Activated T-helper 1 cell treated with anti-CD3 and anti-CD28 coated beads, Interleukin-12 subunit alpha, Interleukin-12 subunit beta, Interleukin-2, Interleukin-4 antibody, amounts not matched to agents 30 ng/mL and 10 ng/mL and 1 ng/mL, durations not matched to agents 14 hours and 24 hours and 36 hours (primary cell): ENCODE measurements around the gene ZBTB8A. TPM values are rescaled to one million over a fixed set of nuclear protein-coding genes. Genes with fewer than 3 reads are reported as not detected.
"Not testable (repeated sequence)": the region's sequence is repeated elsewhere in the genome, so short reads cannot be mapped to it uniquely, and the experiment has no call there.

ENCODE experiments used
- DNase-seq: peaks from one replicate; pipeline ENCODE4 v3.0.0; 2021; ENCODE audit warnings: low spot score
- H3K27ac Mint-ChIP-seq: one replicate; pipeline ENCODE4 v1.8.0; 2021; ENCODE audit warnings: mild to moderate bottlenecking, mixed read lengths
- H3K27me3 Mint-ChIP-seq: one replicate; pipeline ENCODE4 v1.8.0; 2022; ENCODE audit warnings: mild to moderate bottlenecking, moderate library complexity, mixed read lengths; ENCODE audit not compliant: insufficient read depth
- H3K36me3 Mint-ChIP-seq: one replicate; pipeline ENCODE4 v1.8.0; 2021; ENCODE audit warnings: low read depth, mixed read lengths
- H3K4me1 Mint-ChIP-seq: one replicate; pipeline ENCODE4 v1.8.0; 2021; ENCODE audit warnings: low read depth, mixed read lengths
- H3K4me3 Mint-ChIP-seq: one replicate; pipeline ENCODE4 v1.8.0; 2021; ENCODE audit warnings: mild to moderate bottlenecking, moderate library complexity, mixed read lengths
- H3K9me3 Mint-ChIP-seq: one replicate; pipeline ENCODE4 v1.8.0; 2021; ENCODE audit warnings: mixed read lengths
- intact Hi-C: fragments of 100-400 bp; cut with micrococcal nuclease; formaldehyde crosslinking; loops from one replicate; pipeline ENCODE4 v1.15.1; 2024
- total RNA-seq: library from RNA; stranded (reverse); gene quantifications from 2 replicates; pipeline ENCODE4 v1.2.3, GENCODE V29; 2022

The ZBTB8A gene
- total RNA-seq, 1 donor from 2014 or later = 0.41 TPM

- no peak overlapping the region for H3K27ac Mint-ChIP-seq
- H3K9me3 Mint-ChIP-seq = no peaks in the 10 kb centered on the region
- H3K4me3 Mint-ChIP-seq = peak overlapping the region; percentile 42
- intact Hi-C loops = loop anchor here (1.0 kb wide), 1 partner anchor 38 kb away; the partner anchor contains the start of gene ZBTB8OS
- peak; percentile 30 for DNase-seq
- H3K36me3 Mint-ChIP-seq = peaks cover 3% of the 10 kb centered on the region
- H3K4me1 Mint-ChIP-seq = peaks cover 12% of the 10 kb centered on the region
- no peaks in the 10 kb centered on the region for H3K27me3 Mint-ChIP-seq
Observed at GRCh38 chr1:32612189-32612881, 73.1 kb downstream of the ZBTB8A start.

GRCh38 chr1:32613472-32613871, 74.2 kb downstream of the ZBTB8A start:
- no peaks in the 10 kb centered on the region for H3K9me3 Mint-ChIP-seq
- DNase-seq = no peak
- no peak overlapping the region for H3K4me3 Mint-ChIP-seq
- H3K27me3 Mint-ChIP-seq = no peaks in the 10 kb centered on the region
- no peak overlapping the region for H3K27ac Mint-ChIP-seq
- H3K4me1 Mint-ChIP-seq = peaks cover 12% of the 10 kb centered on the region
- H3K36me3 Mint-ChIP-seq = peaks cover 5% of the 10 kb centered on the region
- intact Hi-C loops = no loop called here

- Mint-ChIP-seq H3K27me3 (no peaks in the 10 kb centered on the region), H3K4me1 (peaks cover 19% of the 10 kb centered on the region), H3K36me3 (peaks cover 25% of the 10 kb centered on the region), H3K27ac (no peak overlapping the region), H3K4me3 (no peak overlapping the region), H3K9me3 (no peaks in the 10 kb centered on the region)
- intact Hi-C loops = no loop called here
- DNase-seq = no peak
Observed at GRCh38 chr1:32618673-32619221, 79.5 kb downstream of the ZBTB8A start.

GRCh38 chr1:32619701-32620485, 80.7 kb downstream of the ZBTB8A start:
- H3K9me3 Mint-ChIP-seq = peaks cover 4% of the 10 kb centered on the region
- no peak for DNase-seq
- no peak overlapping the region for H3K4me3 Mint-ChIP-seq
- H3K4me1 Mint-ChIP-seq = peaks cover 26% of the 10 kb centered on the region
- H3K27ac Mint-ChIP-seq = no peak overlapping the region
- intact Hi-C loops = no loop called here
- no peaks in the 10 kb centered on the region for H3K27me3 Mint-ChIP-seq
- peaks cover 30% of the 10 kb centered on the region for H3K36me3 Mint-ChIP-seq

GRCh38 chr1:32622205-32622604, 83.0 kb downstream of the ZBTB8A start:
- no peak overlapping the region for H3K27ac Mint-ChIP-seq
- intact Hi-C loops = loop anchor here (2.0 kb wide), 1 partner anchor 29 kb away; the partner anchor contains the start of genes RBBP4 and ZBTB8OS
- peaks cover 31% of the 10 kb centered on the region for H3K36me3 Mint-ChIP-seq

GRCh38 chr1:32622806-32623681, 83.8 kb downstream of the ZBTB8A start:
- Mint-ChIP-seq H3K9me3 (peaks cover 4% of the 10 kb centered on the region), H3K36me3 (peaks cover 34% of the 10 kb centered on the region), H3K4me1 (peaks cover 38% of the 10 kb centered on the region), H3K27me3 (no peaks in the 10 kb centered on the region), H3K27ac (peak overlapping the region; percentile 64), H3K4me3 (no peak overlapping the region)
- no peak for DNase-seq
- intact Hi-C loops = loop anchor here (1.0 to 2.0 kb wide), 2 partner anchors 28 to 103 kb away; partner anchors contain the start of genes RBBP4 and ZBTB8OS

More at GRCh38 chr1:32622205-32622604, 83.0 kb downstream of the ZBTB8A start:
- Mint-ChIP-seq H3K4me3 (no peak overlapping the region), H3K27me3 (no peaks in the 10 kb centered on the region), H3K4me1 (peaks cover 31% of the 10 kb centered on the region), H3K9me3 (peaks cover 4% of the 10 kb centered on the region)
- DNase-seq = no peak

- Mint-ChIP-seq H3K4me3 (no peak overlapping the region), H3K9me3 (peaks cover 4% of the 10 kb centered on the region), H3K36me3 (peaks cover 34% of the 10 kb centered on the region), H3K27ac (peak overlapping the region; percentile 64), H3K27me3 (no peaks in the 10 kb centered on the region), H3K4me1 (peaks cover 38% of the 10 kb centered on the region)
- no peak for DNase-seq
- intact Hi-C loops = loop anchor here (1.0 to 2.0 kb wide), 2 partner anchors 27 to 103 kb away; partner anchors contain the start of genes RBBP4 and ZBTB8OS
Observed at GRCh38 chr1:32623775-32624174, 84.5 kb downstream of the ZBTB8A start.

- peaks cover 38% of the 10 kb centered on the region for H3K36me3 Mint-ChIP-seq
- H3K4me1 Mint-ChIP-seq = peaks cover 31% of the 10 kb centered on the region
- H3K27ac Mint-ChIP-seq = no peak overlapping the region
- no peak overlapping the region for H3K4me3 Mint-ChIP-seq
- H3K27me3 Mint-ChIP-seq = no peaks in the 10 kb centered on the region
- peaks cover 4% of the 10 kb centered on the region for H3K9me3 Mint-ChIP-seq
- intact Hi-C loops = no loop called here
- DNase-seq = no peak
Observed at GRCh38 chr1:32626176-32626575, 86.9 kb downstream of the ZBTB8A start.

- Mint-ChIP-seq H3K27ac (peak overlapping the region; percentile 82), H3K36me3 (peaks cover 32% of the 10 kb centered on the region), H3K27me3 (no peaks in the 10 kb centered on the region), H3K4me1 (peaks cover 30% of the 10 kb centered on the region), H3K9me3 (peaks cover 4% of the 10 kb centered on the region), H3K4me3 (peak overlapping the region; percentile 58)
- DNase-seq = no peak
- intact Hi-C loops = no loop called here
Observed at GRCh38 chr1:32627596-32628162, 88.5 kb downstream of the ZBTB8A start.

GRCh38 chr1:32630173-32630572, 90.9 kb downstream of the ZBTB8A start:
- H3K27ac Mint-ChIP-seq, H3K4me3 Mint-ChIP-seq, DNase-seq, intact Hi-C loops, H3K9me3 Mint-ChIP-seq, H3K27me3 Mint-ChIP-seq: not testable (repeated sequence)
- H3K36me3 Mint-ChIP-seq = peaks cover 22% of the 10 kb centered on the region
- peaks cover 12% of the 10 kb centered on the region for H3K4me1 Mint-ChIP-seq

GRCh38 chr1:32632829-32633228, 93.6 kb downstream of the ZBTB8A start:
- Mint-ChIP-seq H3K4me1 (peaks cover 9% of the 10 kb centered on the region), H3K9me3 (no peaks in the 10 kb centered on the region), H3K36me3 (peaks cover 22% of the 10 kb centered on the region), H3K4me3 (no peak overlapping the region), H3K27ac (no peak overlapping the region), H3K27me3 (no peaks in the 10 kb centered on the region)
- intact Hi-C loops = no loop called here
- DNase-seq = no peak
